ENCODE measurements around the gene RPL7L1. TPM values are rescaled to one million over a fixed set of nuclear protein-coding genes. Genes with fewer than 3 reads are reported as not detected.
A peak's percentile ranks its signal among the peaks of the same experiment; 100 is the strongest.
"Not testable (repeated sequence)": the region's sequence is repeated elsewhere in the genome, so short reads cannot be mapped to it uniquely, and the experiment has no call there.

The RPL7L1 gene
- total RNA-seq, 2 donors from 2014 or later, result 116 to 150 TPM

DNA sequence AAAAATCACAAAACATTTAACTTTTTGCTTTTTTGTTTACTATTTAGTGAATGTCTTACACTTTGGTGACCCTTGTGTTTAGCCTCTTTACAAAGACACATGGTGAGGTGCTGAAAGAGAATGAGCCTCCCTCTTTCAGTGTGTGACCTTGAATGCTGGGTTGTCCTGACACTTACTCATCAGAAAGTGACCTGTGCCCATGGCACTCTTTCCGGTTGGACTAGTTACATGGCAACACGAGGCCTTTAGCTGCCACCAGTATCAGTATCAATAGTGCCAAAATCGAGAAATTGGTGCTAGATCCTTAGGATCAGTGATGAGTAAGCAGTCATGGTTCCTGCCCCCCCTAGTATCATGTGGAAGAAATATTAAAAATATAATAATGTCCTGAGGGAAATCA lies 1.7 kb upstream of the RPL7L1 start:
- H3K9me3 Mint-ChIP-seq, result no peaks in the 10 kb centered on the region
- no peaks in the 10 kb centered on the region for H3K27me3 Mint-ChIP-seq
- no peaks in the 10 kb centered on the region for H3K4me1 Mint-ChIP-seq
- peak overlapping the region; percentile 28 for H3K4me3 Mint-ChIP-seq
- no peak overlapping the region for H3K27ac Mint-ChIP-seq
- peaks cover 32% of the 10 kb centered on the region for H3K36me3 Mint-ChIP-seq (ENCODE audit: low read depth)
- no peak for ATAC-seq (replicated peaks)

DNA sequence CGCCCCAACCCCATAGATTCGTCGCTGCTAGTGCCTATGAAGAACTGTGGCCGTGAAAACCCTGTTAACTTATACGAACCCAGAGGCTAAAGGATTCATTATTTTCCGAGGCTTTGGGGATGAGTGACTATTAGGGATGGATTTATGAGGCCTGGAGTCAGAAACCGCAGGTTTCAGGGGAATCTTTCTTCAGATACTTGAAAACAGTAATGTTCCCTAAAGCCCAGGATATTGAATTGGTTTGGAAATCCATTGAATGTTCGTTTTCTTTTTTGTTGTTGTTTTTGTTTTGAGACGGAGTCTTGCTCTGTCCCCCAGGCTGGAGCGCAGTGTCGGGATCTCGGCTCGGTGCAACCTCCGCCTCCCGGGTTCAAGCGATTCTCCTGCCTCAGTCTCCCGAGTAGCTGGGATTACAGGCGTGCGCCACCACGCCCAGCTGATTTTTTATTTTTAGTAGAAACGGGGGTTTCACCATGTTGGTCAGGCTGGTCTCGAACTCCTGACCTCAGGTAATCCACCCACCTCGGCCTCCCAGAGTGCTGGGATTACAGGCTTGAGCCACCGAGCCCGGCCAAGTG lies 913 bp downstream of the RPL7L1 start:
- not testable (repeated sequence) for H3K4me1 Mint-ChIP-seq; ATAC-seq (replicated peaks); H3K9me3 Mint-ChIP-seq; H3K27me3 Mint-ChIP-seq
- peaks cover 59% of the 10 kb centered on the region for H3K36me3 Mint-ChIP-seq (ENCODE audit: low read depth)
- peak overlapping the region; percentile 98 for H3K27ac Mint-ChIP-seq
- peak overlapping the region; percentile 90 for H3K4me3 Mint-ChIP-seq

- H3K9me3 Mint-ChIP-seq; H3K27me3 Mint-ChIP-seq; H3K4me1 Mint-ChIP-seq; ATAC-seq (replicated peaks): not testable (repeated sequence)
- Mint-ChIP-seq H3K27ac (peak overlapping the region; percentile 98), H3K4me3 (peak overlapping the region; percentile 90), H3K36me3 (ENCODE audit: low read depth) (peaks cover 64% of the 10 kb centered on the region)
Observed at GRCh38 chr6:42880871-42881270, 1.5 kb downstream of the RPL7L1 start.

DNA sequence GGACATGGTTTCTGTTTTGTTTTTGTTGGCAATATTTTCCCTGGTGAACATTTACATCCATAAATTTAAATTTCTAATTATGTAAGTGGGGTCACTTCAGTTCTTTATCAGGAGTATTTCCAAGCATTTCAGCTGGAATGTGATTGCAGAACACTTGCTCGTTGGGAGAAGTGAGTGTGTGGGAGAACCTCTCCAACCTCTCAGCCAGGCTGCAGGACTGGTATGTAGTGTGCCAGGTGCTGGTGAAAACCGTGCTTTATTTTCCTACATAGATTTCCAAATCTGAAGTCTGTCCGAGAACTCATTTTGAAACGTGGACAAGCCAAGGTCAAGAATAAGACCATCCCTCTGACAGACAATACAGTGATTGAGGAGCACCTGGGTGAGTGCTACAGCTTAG lies 6.3 kb downstream of the RPL7L1 start:
- no peaks in the 10 kb centered on the region for H3K9me3 Mint-ChIP-seq
- H3K36me3 Mint-ChIP-seq (ENCODE audit: low read depth), result peaks cover 91% of the 10 kb centered on the region
- H3K27me3 Mint-ChIP-seq, result no peaks in the 10 kb centered on the region
- no peak for ATAC-seq (replicated peaks)
- H3K4me3 Mint-ChIP-seq, result no peak overlapping the region
- no peak overlapping the region for H3K27ac Mint-ChIP-seq
- H3K4me1 Mint-ChIP-seq, result peaks cover 6% of the 10 kb centered on the region

- H3K9me3 Mint-ChIP-seq; H3K4me3 Mint-ChIP-seq; H3K4me1 Mint-ChIP-seq; H3K27me3 Mint-ChIP-seq; ATAC-seq (replicated peaks); H3K27ac Mint-ChIP-seq: not testable (repeated sequence)
- H3K36me3 Mint-ChIP-seq (ENCODE audit: low read depth), result peaks cover 72% of the 10 kb centered on the region
Observed at GRCh38 chr6:42888201-42888600, 8.8 kb downstream of the RPL7L1 start.

DNA sequence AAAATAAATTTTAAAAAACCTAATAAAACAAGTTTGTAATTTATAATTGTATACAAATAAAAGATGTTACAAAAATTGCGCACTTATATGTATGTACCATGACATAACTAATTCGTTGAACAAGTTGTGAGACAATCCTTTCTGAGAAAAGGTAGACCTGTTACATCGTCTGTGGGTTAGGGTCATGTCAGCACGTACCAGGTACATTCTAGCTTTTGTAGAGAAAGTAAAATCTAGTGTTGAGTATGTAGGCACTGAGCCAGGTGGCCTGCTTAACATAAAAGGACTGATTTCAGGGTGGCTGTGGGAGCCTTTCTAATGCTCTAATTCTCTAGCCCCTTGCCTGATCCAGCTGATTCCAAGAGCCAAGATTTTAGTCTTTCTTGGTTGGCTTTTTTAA lies 10.4 kb downstream of the RPL7L1 start:
- Mint-ChIP-seq H3K27me3 (no peaks in the 10 kb centered on the region), H3K9me3 (no peaks in the 10 kb centered on the region), H3K4me1 (no peaks in the 10 kb centered on the region), H3K4me3 (peak overlapping the region; percentile 92), H3K36me3 (ENCODE audit: low read depth) (peaks cover 56% of the 10 kb centered on the region), H3K27ac (peak overlapping the region; percentile 88)
- ATAC-seq (replicated peaks), result peak; percentile 13

- Mint-ChIP-seq H3K27ac (peak overlapping the region; percentile 88), H3K9me3 (no peaks in the 10 kb centered on the region), H3K4me1 (no peaks in the 10 kb centered on the region), H3K36me3 (ENCODE audit: low read depth) (peaks cover 48% of the 10 kb centered on the region), H3K27me3 (no peaks in the 10 kb centered on the region), H3K4me3 (peak overlapping the region; percentile 92)
- peak; percentile 95 for ATAC-seq (replicated peaks)
Observed at GRCh38 chr6:42890311-42891198, 11.1 kb downstream of the RPL7L1 start.

DNA sequence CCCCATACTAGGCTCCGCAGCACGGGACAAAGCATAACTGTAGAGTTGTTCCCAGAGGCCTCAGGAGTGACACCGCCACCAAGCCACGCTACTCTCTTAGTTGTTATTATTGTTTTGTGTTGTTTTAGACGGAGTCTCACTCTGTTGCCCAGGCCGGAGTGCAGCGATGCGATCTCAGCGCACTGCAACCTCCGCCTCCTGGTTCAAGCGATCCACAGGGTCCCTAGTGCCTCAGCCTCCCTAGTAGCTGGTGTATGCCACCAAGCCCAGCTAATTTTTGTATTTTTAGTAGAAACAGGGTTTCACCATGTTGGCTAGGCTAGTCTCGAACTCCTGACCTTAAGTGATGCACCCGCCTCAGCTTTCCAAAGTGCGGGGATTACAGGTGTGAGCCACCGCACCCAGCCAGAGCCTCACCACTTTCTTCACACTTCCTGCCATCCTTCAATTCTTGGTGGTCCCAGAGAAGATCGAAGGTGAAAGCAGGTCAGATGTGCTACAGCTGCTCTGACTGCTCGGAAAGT lies 11.8 kb downstream of the RPL7L1 start:
- Mint-ChIP-seq H3K4me3 (peak overlapping the region; percentile 92), H3K4me1 (no peaks in the 10 kb centered on the region), H3K36me3 (ENCODE audit: low read depth) (peaks cover 41% of the 10 kb centered on the region), H3K27me3 (no peaks in the 10 kb centered on the region), H3K9me3 (no peaks in the 10 kb centered on the region), H3K27ac (peak overlapping the region; percentile 88)
- ATAC-seq (replicated peaks), result no peak

GRCh38 chr6:42894041-42894828 lies 14.8 kb downstream of the RPL7L1 start:
- H3K36me3 Mint-ChIP-seq (ENCODE audit: low read depth), result peaks cover 15% of the 10 kb centered on the region
- not testable (repeated sequence) for ATAC-seq (replicated peaks); H3K9me3 Mint-ChIP-seq; H3K27ac Mint-ChIP-seq; H3K27me3 Mint-ChIP-seq; H3K4me1 Mint-ChIP-seq; H3K4me3 Mint-ChIP-seq

GRCh38 chr6:42896178-42896719 lies 16.8 kb downstream of the RPL7L1 start:
- no peak overlapping the region for H3K27ac Mint-ChIP-seq
- H3K27me3 Mint-ChIP-seq, result no peaks in the 10 kb centered on the region
- H3K4me3 Mint-ChIP-seq, result no peak overlapping the region
- ATAC-seq (replicated peaks), result no peak
- no peaks in the 10 kb centered on the region for H3K36me3 Mint-ChIP-seq (ENCODE audit: low read depth)
- H3K9me3 Mint-ChIP-seq, result no peaks in the 10 kb centered on the region
- peaks cover 1% of the 10 kb centered on the region for H3K4me1 Mint-ChIP-seq

DNA sequence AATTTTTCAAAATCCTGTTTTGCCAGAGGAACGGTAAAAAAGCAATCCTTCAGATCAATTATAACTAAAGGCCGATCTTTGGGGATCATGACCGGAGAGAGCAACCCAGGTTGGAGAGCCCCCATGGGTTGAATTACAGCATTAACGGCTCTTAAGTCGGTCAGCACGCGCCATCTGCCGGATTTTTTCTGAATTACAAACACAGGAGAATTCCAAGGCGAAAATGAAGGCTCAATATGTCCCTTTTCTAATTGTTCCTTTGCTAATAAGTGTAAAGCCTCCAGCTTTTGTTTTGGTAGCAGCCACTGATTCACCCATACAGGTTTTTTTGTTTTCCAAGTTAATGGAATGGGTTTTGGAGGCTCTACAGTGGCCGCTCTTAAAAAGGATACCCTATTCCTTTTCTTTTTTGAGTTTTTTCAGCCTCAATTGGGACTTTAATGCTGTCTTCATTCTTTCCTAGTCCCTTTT lies 19.5 kb downstream of the RPL7L1 start:
- no peak for ATAC-seq (replicated peaks)
- Mint-ChIP-seq H3K4me1 (peaks cover 5% of the 10 kb centered on the region), H3K27ac (no peak overlapping the region), H3K9me3 (no peaks in the 10 kb centered on the region), H3K4me3 (no peak overlapping the region), H3K27me3 (no peaks in the 10 kb centered on the region), H3K36me3 (ENCODE audit: low read depth) (no peaks in the 10 kb centered on the region)

DNA sequence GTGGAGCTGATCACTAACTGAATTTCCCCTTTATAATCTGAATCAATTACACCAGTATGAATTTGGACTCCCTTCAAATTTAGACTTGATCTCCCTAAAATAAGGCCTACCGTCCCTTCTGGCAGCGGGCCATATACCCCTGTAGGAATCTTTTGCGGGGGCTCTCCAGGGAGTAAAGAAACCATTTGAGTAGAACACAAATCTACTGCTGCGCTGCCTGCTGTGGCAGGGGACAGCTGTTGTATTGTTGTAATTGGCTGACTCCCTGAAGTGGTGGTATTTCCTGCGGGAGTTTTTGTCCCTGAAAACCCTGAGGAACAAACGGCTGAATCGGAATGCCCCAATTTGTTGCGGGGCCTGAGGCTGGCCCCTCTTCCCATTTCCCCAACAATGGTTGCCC lies 20.5 kb downstream of the RPL7L1 start:
- H3K4me3 Mint-ChIP-seq, result no peak overlapping the region

GRCh38 chr6:42901538-42901957 lies 22.1 kb downstream of the RPL7L1 start:
- Mint-ChIP-seq H3K4me3 (no peak overlapping the region), H3K27ac (no peak overlapping the region)

More for the DNA sequence above, 20.5 kb downstream of the RPL7L1 start:
- no peaks in the 10 kb centered on the region for H3K9me3 Mint-ChIP-seq
- H3K27me3 Mint-ChIP-seq, result no peaks in the 10 kb centered on the region
- H3K36me3 Mint-ChIP-seq (ENCODE audit: low read depth), result no peaks in the 10 kb centered on the region
- ATAC-seq (replicated peaks), result no peak
- H3K4me1 Mint-ChIP-seq, result peaks cover 5% of the 10 kb centered on the region
- no peak overlapping the region for H3K27ac Mint-ChIP-seq

More at GRCh38 chr6:42901538-42901957, 22.1 kb downstream of the RPL7L1 start:
- H3K36me3 Mint-ChIP-seq (ENCODE audit: low read depth), result no peaks in the 10 kb centered on the region
- no peaks in the 10 kb centered on the region for H3K9me3 Mint-ChIP-seq
- H3K27me3 Mint-ChIP-seq, result no peaks in the 10 kb centered on the region
- H3K4me1 Mint-ChIP-seq, result peaks cover 5% of the 10 kb centered on the region
- peak; percentile 97 for ATAC-seq (replicated peaks)

Measured in activated T-helper 17 cell treated with anti-CD3 and anti-CD28 coated beads, Interleukin-2, amount 50 U/mL, for 72 hours (primary cell).